K562 (cell line): ENCODE results near the gene PQBP1. TPM values are rescaled to one million over a fixed set of nuclear protein-coding genes. Genes with fewer than 3 reads are reported as not detected.

Experiments used
- ARHGAP35 ChIP-seq: fragments of 450-650 bp; IDR thresholded peaks from 2 replicates; pipeline ENCODE4 v1.6.1; 2018; ENCODE audit not compliant: partially characterized antibody
- CBFA2T3 ChIP-seq: fragments of 450-650 bp; IDR thresholded peaks from 2 replicates; pipeline ENCODE4 v1.6.1; 2017
- ELF2 ChIP-seq: fragments of 250-450 bp; sonication (Bioruptor Pico); IDR thresholded peaks from 2 replicates; pipeline ENCODE4 v1.5.0; 2021; ENCODE audit warnings: mild to moderate bottlenecking
- HOXB6 ChIP-seq: fragments of 250-450 bp; sonication (Bioruptor Pico); IDR thresholded peaks from 2 replicates; pipeline ENCODE4 v1.5.1; 2022; ENCODE audit warnings: mild to moderate bottlenecking, borderline replicate concordance
- ILF3 ChIP-seq: fragments of 450-650 bp; IDR thresholded peaks from 2 replicates; pipeline ENCODE4 v1.6.1; 2018; ENCODE audit warnings: antibody characterized with exemption, mild to moderate bottlenecking, moderate library complexity, borderline replicate concordance
- JUN ChIP-seq, 2 experiments: sonication (generic) in 1 of 2; formaldehyde crosslinking in 1 of 2; IDR thresholded peaks; 2 replicates each; pipeline versions ENCODE4 v1.6.1 to v1.8.0; 2012 to 2022; ENCODE audit warnings: borderline replicate concordance in 2 of 2, mild to moderate bottlenecking in 2 of 2, improper control_type of control experiment in 1 of 2, low read depth in 1 of 2, low read length in 1 of 2, missing genetic modification reagents in 1 of 2
- MAFG ChIP-seq: fragments of 450-650 bp; conservative IDR thresholded peaks from 2 replicates; pipeline ENCODE4 v1.6.1; 2016; ENCODE audit warnings: missing genetic modification characterization, missing compliant biosample characterization
- MIER1 ChIP-seq: fragments of 450-650 bp; IDR thresholded peaks from 2 replicates; pipeline ENCODE4 v1.6.1; 2016; ENCODE audit warnings: antibody characterized with exemption, mild to moderate bottlenecking, low read depth
- NFATC3 ChIP-seq: fragments of 450-650 bp; IDR thresholded peaks from 2 replicates; pipeline ENCODE4 v1.6.1; 2017; ENCODE audit warnings: mild to moderate bottlenecking
- POLR2A ChIP-seq: fragments of 450-650 bp; conservative IDR thresholded peaks from 2 replicates; pipeline ENCODE4 v1.6.1; 2016
- RAD21 ChIP-seq, 2 experiments: fragments of 250-450 bp in 1 of 2; fragments of 450-650 bp in 1 of 2; sonication (Bioruptor Pico) in 1 of 2; formaldehyde crosslinking in 1 of 2; IDR thresholded peaks in 1 of 2; conservative IDR thresholded peaks in 1 of 2; 2 replicates each; pipeline versions ENCODE4 v1.4.0 to v1.8.0; 2020 to 2022; ENCODE audit warnings: mild to moderate bottlenecking in 2 of 2, moderate library complexity in 1 of 2
- RBM15 ChIP-seq: fragments of 200-400 bp; formaldehyde crosslinking; IDR thresholded peaks from 2 replicates; pipeline ENCODE4 v1.6.1; 2018; ENCODE audit warnings: mild to moderate bottlenecking, low read length, moderate library complexity; ENCODE audit not compliant: insufficient read depth
- RFX1 ChIP-seq: fragments of 450-650 bp; IDR thresholded peaks from 2 replicates; pipeline ENCODE4 v1.6.1; 2016; ENCODE audit warnings: mild to moderate bottlenecking, moderate library complexity
- ZKSCAN1 ChIP-seq: fragments of 150-350 bp; IDR thresholded peaks from 2 replicates; pipeline ENCODE4 v1.6.1; 2016; ENCODE audit warnings: low read depth, low read length
- ZNF133 ChIP-seq: fragments of 250-450 bp; sonication (Bioruptor Pico); IDR thresholded peaks from 2 replicates; pipeline ENCODE4 v1.4.0; 2020; ENCODE audit warnings: mild to moderate bottlenecking
- ZNF324 ChIP-seq: fragments of 250-450 bp; sonication (Bioruptor Pico); IDR thresholded peaks from 2 replicates; pipeline ENCODE4 v1.4.0; 2020; ENCODE audit warnings: mild to moderate bottlenecking
- ZZZ3 ChIP-seq: fragments of 450-650 bp; IDR thresholded peaks from 2 replicates; pipeline ENCODE4 v1.6.1; 2016; ENCODE audit warnings: antibody characterized with exemption, mild to moderate bottlenecking, moderate library complexity
- polyA plus RNA-seq, 8 experiments: library from polyadenylated mRNA; depleted of rRNA in 4 of 8; stranded (reverse) in 5 of 8; unstranded in 3 of 8; fragments of >200 nt; fragmentation: Nextera tagmentation in 2 of 8; fragmentation: Illumina TruSeq in 1 of 8; extraction: Ambion mirVana in 2 of 8; extraction: Trizol in 1 of 8; gene quantifications; 2 replicates each; pipeline versions ENCODE4 v1.2.1 to v1.2.3, GENCODE V29; 2011 to 2014; ENCODE audit warnings: inconsistent platforms in 1 of 8, missing spikeins in 1 of 8
- total RNA-seq, 7 experiments: library from RNA; depleted of rRNA in 6 of 7; stranded (reverse); fragments of >200 nt in 6 of 7; fragmentation: Illumina TruSeq in 2 of 7; extraction: Trizol in 2 of 7; gene quantifications; 2 replicates each; pipeline versions ENCODE4 v1.2.1 to v1.2.3, GENCODE V29; 2011 to 2021; ENCODE audit warnings: low replicate concordance in 1 of 7
- TF ChIP-seq, protein P1 (sequence below): fragments of 450-650 bp; IDR thresholded peaks from 2 replicates; pipeline ENCODE4 v1.6.1; 2016
- TF ChIP-seq, protein P2 (sequence below), 2 experiments: fragments of 450-650 bp in 1 of 2; sonication (generic) in 1 of 2; formaldehyde crosslinking in 1 of 2; IDR thresholded peaks in 1 of 2; conservative IDR thresholded peaks in 1 of 2; 2 replicates each; pipeline versions ENCODE4 v1.6.1 to v1.8.1; 2016 to 2023; ENCODE audit warnings: mild to moderate bottlenecking in 2 of 2, moderate library complexity in 2 of 2, inconsistent platforms in 1 of 2, missing genetic modification reagents in 1 of 2
- TF ChIP-seq, protein P3 (sequence below): sonication (generic); formaldehyde crosslinking; IDR thresholded peaks from 2 replicates; pipeline ENCODE4 v1.8.0; 2022; ENCODE audit warnings: missing genetic modification reagents, mild to moderate bottlenecking, moderate library complexity, borderline replicate concordance
- TF ChIP-seq, protein P4 (sequence below): fragments of 250-450 bp; sonication (Bioruptor Pico); IDR thresholded peaks from 2 replicates; pipeline ENCODE4 v1.4.0; 2020; ENCODE audit warnings: mild to moderate bottlenecking, moderate library complexity
- TF ChIP-seq, protein P5 (sequence below): fragments of 450-650 bp; formaldehyde crosslinking; IDR thresholded peaks from 2 replicates; pipeline ENCODE4 v1.4.0; 2020; ENCODE audit warnings: mild to moderate bottlenecking, moderate library complexity

The PQBP1 gene
- total and polyA plus RNA-seq, 9 of the 15 experiments (the other 6 are each of a cell fraction or from before 2014, with no cell fraction given), result 41.3 to 262 (median 112) TPM

DNA sequence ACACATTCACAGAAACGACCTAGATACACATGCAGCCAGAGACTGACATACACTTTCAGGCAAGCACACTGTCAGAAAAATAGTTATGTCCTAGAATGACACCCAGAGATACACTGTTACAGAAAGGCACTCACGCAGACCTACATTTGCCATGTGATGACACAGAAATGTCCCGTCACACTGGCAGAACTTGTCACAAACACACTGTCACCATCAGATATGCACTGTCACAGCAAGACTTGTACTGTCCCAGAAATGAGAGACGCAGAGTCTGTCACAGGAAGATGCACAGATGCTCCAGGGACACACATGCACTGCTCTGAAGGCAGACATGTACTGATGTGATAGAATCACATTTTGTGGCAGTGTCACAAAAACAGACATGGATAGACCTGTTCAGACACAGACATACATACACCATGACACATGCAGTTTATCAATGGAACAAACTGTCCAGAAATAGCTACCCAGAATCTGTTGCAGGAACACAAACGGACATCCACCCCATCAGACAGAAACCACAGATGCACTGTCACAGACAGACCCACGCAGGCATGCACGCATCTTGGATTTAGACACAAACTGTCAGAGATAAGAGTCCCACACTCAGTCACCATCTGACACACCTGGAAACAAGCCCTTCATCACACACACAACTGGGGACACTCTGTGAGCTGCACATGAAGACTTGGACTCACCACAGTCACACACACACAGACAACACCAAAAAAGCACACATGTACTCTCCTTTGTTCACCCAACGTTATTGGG lies 22.4 kb downstream of the PQBP1 start (continued):
- TF ChIP-seq, protein P1, sequence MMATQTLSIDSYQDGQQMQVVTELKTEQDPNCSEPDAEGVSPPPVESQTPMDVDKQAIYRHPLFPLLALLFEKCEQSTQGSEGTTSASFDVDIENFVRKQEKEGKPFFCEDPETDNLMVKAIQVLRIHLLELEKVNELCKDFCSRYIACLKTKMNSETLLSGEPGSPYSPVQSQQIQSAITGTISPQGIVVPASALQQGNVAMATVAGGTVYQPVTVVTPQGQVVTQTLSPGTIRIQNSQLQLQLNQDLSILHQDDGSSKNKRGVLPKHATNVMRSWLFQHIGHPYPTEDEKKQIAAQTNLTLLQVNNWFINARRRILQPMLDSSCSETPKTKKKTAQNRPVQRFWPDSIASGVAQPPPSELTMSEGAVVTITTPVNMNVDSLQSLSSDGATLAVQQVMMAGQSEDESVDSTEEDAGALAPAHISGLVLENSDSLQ, result peak; percentile 74
- TF ChIP-seq ELF2 (CRISPR knock-in tag), result no peak
- TF ChIP-seq ZNF324 (CRISPR knock-in tag), result no peak
- TF ChIP-seq NFATC3, result no peak
- peak; percentile 42; the same call in 1 of the 2 replicates for TF ChIP-seq MAFG (tag)
- peak; percentile 60 for TF ChIP-seq CBFA2T3
- TF ChIP-seq ARHGAP35, result no peak
- TF ChIP-seq HOXB6 (CRISPR knock-in tag), result no peak
- TF ChIP-seq RFX1, result no peak
- no peak for TF ChIP-seq POLR2A
- TF ChIP-seq RAD21 (CRISPR knock-in tag; conservative IDR thresholded peaks at IDR 0.05 in 1 of 2, IDR thresholded peaks at IDR 0.05 in 1 of 2), result no peak
- TF ChIP-seq, protein P2, sequence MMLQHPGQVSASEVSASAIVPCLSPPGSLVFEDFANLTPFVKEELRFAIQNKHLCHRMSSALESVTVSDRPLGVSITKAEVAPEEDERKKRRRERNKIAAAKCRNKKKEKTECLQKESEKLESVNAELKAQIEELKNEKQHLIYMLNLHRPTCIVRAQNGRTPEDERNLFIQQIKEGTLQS (IDR thresholded peaks at IDR 0.05), result peak; percentile 29; the same call in 1 of the 2 replicates
- TF ChIP-seq, protein P2 (CRISPR knock-in tag; conservative IDR thresholded peaks at IDR 0.05), result no peak
- no peak for TF ChIP-seq JUN (IDR thresholded peaks at IDR 0.05; ENCODE audit: borderline replicate concordance, low read depth, low read length)
- 0 out of 2 replicates have a peak, but pooled peaks have one; percentile 20 for TF ChIP-seq JUN (CRISPR knock-in tag; IDR thresholded peaks at IDR 0.05; ENCODE audit: borderline replicate concordance)
- no peak for TF ChIP-seq ZZZ3
- TF ChIP-seq ZKSCAN1, result no peak
- TF ChIP-seq, protein P3, sequence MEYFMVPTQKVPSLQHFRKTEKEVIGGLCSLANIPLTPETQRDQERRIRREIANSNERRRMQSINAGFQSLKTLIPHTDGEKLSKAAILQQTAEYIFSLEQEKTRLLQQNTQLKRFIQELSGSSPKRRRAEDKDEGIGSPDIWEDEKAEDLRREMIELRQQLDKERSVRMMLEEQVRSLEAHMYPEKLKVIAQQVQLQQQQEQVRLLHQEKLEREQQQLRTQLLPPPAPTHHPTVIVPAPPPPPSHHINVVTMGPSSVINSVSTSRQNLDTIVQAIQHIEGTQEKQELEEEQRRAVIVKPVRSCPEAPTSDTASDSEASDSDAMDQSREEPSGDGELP, result 0 out of 2 replicates have a peak, but pooled peaks have one; percentile 32
- no peak for TF ChIP-seq ZNF133 (CRISPR knock-in tag)
- no peak for TF ChIP-seq RBM15
- TF ChIP-seq, protein P4, sequence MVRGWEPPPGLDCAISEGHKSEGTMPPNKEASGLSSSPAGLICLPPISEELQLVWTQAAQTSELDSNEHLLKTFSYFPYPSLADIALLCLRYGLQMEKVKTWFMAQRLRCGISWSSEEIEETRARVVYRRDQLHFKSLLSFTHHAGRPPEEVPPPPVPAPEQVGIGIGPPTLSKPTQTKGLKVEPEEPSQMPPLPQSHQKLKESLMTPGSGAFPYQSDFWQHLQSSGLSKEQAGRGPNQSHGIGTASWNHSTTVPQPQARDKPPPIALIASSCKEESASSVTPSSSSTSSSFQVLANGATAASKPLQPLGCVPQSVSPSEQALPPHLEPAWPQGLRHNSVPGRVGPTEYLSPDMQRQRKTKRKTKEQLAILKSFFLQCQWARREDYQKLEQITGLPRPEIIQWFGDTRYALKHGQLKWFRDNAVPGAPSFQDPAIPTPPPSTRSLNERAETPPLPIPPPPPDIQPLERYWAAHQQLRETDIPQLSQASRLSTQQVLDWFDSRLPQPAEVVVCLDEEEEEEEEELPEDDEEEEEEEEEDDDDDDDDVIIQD (CRISPR knock-in tag), result no peak
- TF ChIP-seq MIER1, result no peak
- no peak for TF ChIP-seq ILF3
- TF ChIP-seq, protein P5, sequence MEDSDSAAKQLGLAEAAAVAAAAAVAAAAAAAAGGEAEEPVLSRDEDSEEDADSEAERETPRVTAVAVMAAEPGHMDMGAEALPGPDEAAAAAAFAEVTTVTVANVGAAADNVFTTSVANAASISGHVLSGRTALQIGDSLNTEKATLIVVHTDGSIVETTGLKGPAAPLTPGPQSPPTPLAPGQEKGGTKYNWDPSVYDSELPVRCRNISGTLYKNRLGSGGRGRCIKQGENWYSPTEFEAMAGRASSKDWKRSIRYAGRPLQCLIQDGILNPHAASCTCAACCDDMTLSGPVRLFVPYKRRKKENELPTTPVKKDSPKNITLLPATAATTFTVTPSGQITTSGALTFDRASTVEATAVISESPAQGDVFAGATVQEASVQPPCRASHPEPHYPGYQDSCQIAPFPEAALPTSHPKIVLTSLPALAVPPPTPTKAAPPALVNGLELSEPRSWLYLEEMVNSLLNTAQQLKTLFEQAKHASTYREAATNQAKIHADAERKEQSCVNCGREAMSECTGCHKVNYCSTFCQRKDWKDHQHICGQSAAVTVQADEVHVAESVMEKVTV (CRISPR knock-in tag), result 0 out of 2 replicates have a peak, but pooled peaks have one; percentile 16
